Right lobe of liver (tissue), 6 donors: ENCODE data around the gene ATOH8. TPM values are rescaled to one million over a fixed set of nuclear protein-coding genes. Genes with fewer than 3 reads are reported as not detected.

Experiments
- ATAC-seq, 4 donors: fragments of 200-7000 bp; cut with Tn5 transposase; one replicate each; pipeline ENCODE4 v1.9.1; 2020; ENCODE audit warnings: mild to moderate bottlenecking in 4 of 4, moderate library complexity in 4 of 4
- DNase-seq, 3 donors: peaks; one replicate each; pipeline ENCODE4 v3.0.0-alpha.2; 2020
- H3K27ac ChIP-seq, 3 donors: fragments of 200-600 bp; one replicate each; pipeline ENCODE4 v1.8.0; 2022
- H3K27me3 ChIP-seq, 2 donors: fragments of 200-600 bp; one replicate each; pipeline ENCODE4 v1.8.0; 2022
- H3K36me3 ChIP-seq, 4 donors: fragments of 200-600 bp; sonication (generic) in 1 of 4; one replicate each; pipeline versions ENCODE4 v1.5.1 to v1.8.0; 2017 to 2022; ENCODE audit warnings: control low read depth in 1 of 4
- H3K4me1 ChIP-seq, 4 donors: fragments of 200-600 bp; sonication (generic) in 1 of 4; one replicate each; pipeline versions ENCODE4 v1.5.1 to v1.8.0; 2017 to 2022; ENCODE audit warnings: control low read depth in 1 of 4
- H3K4me3 ChIP-seq, 3 donors: fragments of 200-600 bp; one replicate each; pipeline ENCODE4 v1.8.0; 2022
- H3K9me3 ChIP-seq, 4 donors: fragments of 200-600 bp; sonication (generic) in 1 of 4; one replicate each; pipeline versions ENCODE4 v1.5.1 to v1.8.0; 2017 to 2022; ENCODE audit warnings: control low read depth in 1 of 4
- CTCF ChIP-seq, 4 donors: fragments of 200-600 bp in 3 of 4; fragments of 450-650 bp in 1 of 4; IDR thresholded peaks; one replicate each; pipeline versions ENCODE4 v1.5.1 to v1.8.0; 2016 to 2022; ENCODE audit warnings: antibody characterized with exemption in 4 of 4, mild to moderate bottlenecking in 2 of 4
- POLR2A ChIP-seq: fragments of 450-650 bp; IDR thresholded peaks from one replicate; pipeline ENCODE4 v1.6.1; 2017; ENCODE audit warnings: antibody characterized with exemption, mild to moderate bottlenecking
- WGBS: methylation state at CpG from one replicate; pipeline ENCODE4 v1.1.6; 2018; ENCODE audit warnings: low coverage, low lambda C conversion rate; ENCODE audit not compliant: insufficient coverage; ENCODE audit errors: missing lambda C conversion rate; 5-methylcytosine and 5-hydroxymethylcytosine counted together
- intact Hi-C, 2 donors: fragments of 100-400 bp; cut with DNase I; formaldehyde crosslinking; loops; one replicate each; pipeline versions ENCODE4 v1.11.2 to v1.14.1; 2022
- total RNA-seq, 6 experiments: library from RNA; depleted of rRNA in 2 of 6; stranded (reverse); fragments of >200 nt in 2 of 6; fragmentation: NEBNext Ultra II Directional in 3 of 6; extraction: Animal tissue kit (Norgen Biotek cat#: 25700) in 3 of 6; gene quantifications; one replicate each; pipeline versions ENCODE4 v1.1.0 to v1.2.4, GENCODE V29; 2016 to 2023
- donor health status: DM: no; HTN: yes; CAD: no.
- donor health status: DM: no; HTN: no; CAD: no.
- donor health status: DM: no; HTN: no; CAD: no.
- donor health status: DM: no; HTN: yes; CAD: no.
- donor health status: DM: no; HTN: yes; CAD: no.

ATOH8 gene
- total RNA-seq, 6 experiments from 2014 or later = 5.3 to 78.0 (median 46.2) TPM

DNA sequence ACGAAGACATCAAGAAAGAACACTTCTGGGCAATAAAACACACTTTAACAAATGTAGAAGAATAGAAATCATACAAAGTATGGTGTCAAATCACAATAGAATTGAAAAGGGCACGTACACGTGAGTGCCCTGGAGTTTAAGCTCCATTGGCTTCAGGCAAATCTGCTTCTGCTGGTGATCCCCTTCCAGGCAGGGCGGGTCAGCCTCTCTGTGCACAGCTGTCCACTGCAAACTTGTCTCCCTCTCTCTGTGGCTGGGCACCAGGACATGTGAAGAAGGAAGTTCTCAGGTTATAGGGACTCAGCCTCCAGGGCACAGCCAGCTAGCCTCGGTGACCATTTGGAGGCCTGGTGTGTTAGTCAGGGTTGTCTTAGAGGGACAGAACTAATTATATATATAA, 69.0 kb downstream of the ATOH8 start:
- H3K36me3 ChIP-seq = no peaks in the 10 kb centered on the region
- no peak for ATAC-seq
- no peak overlapping the region for H3K27ac ChIP-seq
- H3K4me1 ChIP-seq = no peaks in the 10 kb centered on the region
- H3K9me3 ChIP-seq = no peaks in the 10 kb centered on the region
- no peak for DNase-seq
- H3K27me3 ChIP-seq = no peaks in the 10 kb centered on the region
- 74% methylated on average over 5 of the region's 5 CpGs for WGBS
- H3K4me3 ChIP-seq = no peak overlapping the region
- intact Hi-C loops = no loop called here
- TF ChIP-seq CTCF (IDR thresholded peaks at IDR 0.05) (no peak), POLR2A (no peak)

DNA sequence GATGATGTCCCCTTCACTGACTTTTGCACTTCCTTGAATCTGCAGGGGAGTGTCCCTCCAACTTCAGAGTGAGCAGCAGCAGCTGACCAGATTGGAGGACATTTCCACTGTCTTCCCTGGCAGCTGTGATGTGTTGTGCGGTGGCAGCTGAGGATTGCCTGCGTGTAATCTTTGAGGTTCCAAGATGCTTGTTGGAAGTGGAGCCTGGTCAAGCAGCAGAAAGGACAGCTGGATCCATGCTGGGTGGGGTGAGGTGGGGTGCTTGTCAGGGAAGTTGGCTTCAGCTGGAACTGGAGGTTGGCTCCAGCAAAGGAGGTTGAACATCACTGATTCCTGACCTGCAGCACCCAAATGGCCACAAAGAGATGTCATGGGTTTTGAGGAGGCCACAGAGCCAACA, 70.2 kb downstream of the ATOH8 start:
- intact Hi-C loops = no loop called here
- no peak for TF ChIP-seq POLR2A
- TF ChIP-seq CTCF (IDR thresholded peaks at IDR 0.05) = no peak

GRCh38 chr2:85826990-85827878, 73.4 kb downstream of the ATOH8 start:
- DNase-seq = peak; percentile 74 to 79 (median 78)
- TF ChIP-seq POLR2A = no peak
- peak; percentile 91 to 92 (median 92) for TF ChIP-seq CTCF (IDR thresholded peaks at IDR 0.05)
- Histone ChIP-seq H3K27me3 (no peaks in the 10 kb centered on the region), H3K4me1 (no peaks in the 10 kb centered on the region), H3K9me3 (no peaks in the 10 kb centered on the region), H3K36me3 (no peaks in the 10 kb centered on the region), H3K27ac (no peak overlapping the region), H3K4me3 (no peak overlapping the region)
- 30% methylated on average over 12 of the region's 20 CpGs for WGBS
- ATAC-seq = peak; percentile 96 to 99 (median 98)
- intact Hi-C loops = loop anchor here in 1 of 2 donors (5.0 kb wide), 1 partner anchor 255 kb away; no protein-coding TSS in a partner anchor

More for the DNA sequence above, 70.2 kb downstream of the ATOH8 start:
- H3K27ac ChIP-seq = no peak overlapping the region
- H3K36me3 ChIP-seq = no peaks in the 10 kb centered on the region
- H3K4me1 ChIP-seq = no peaks in the 10 kb centered on the region
- H3K9me3 ChIP-seq = no peaks in the 10 kb centered on the region
- no peak for DNase-seq
- H3K27me3 ChIP-seq = no peaks in the 10 kb centered on the region
- no peak for ATAC-seq
- 50% methylated on average over 2 of the region's 2 CpGs for WGBS
- H3K4me3 ChIP-seq = no peak overlapping the region

DNA sequence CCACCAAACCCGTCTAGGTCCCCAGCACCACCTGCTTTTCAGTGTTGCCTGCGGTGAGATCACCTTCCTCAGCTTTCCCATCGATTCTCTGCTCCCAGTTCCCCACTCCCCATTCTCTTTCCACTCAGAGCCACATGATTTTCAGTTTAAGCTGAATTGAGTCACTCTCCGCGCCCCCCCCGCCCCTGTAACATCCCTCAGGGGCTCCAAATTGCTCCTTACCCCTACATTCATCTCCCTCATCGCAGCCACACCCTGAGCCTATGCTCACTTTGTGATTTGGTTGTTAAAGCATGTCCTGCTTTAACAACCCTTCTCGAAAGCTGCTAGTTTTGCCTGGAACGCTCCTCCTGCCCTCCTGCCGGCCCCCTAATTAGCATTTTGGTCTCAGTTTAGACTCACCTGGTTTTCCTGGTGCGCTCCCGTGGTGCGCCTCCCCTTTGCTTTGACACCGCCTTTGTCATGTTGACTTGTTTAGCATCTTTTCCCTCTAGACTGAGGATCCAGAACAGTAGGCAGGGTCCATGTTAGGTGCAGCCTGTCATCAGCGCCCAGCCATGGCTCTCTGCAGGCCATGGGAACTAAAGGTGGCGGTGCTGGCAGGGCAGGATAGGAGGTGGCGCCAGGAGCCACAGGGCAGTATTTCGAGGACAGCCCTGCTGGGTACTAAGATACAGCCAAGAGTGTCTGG, 74.2 kb downstream of the ATOH8 start:
- WGBS = 66% methylated on average over 13 of the region's 18 CpGs
- no peaks in the 10 kb centered on the region for H3K27me3 ChIP-seq
- H3K4me1 ChIP-seq = no peaks in the 10 kb centered on the region
- intact Hi-C loops = loop anchor here in 1 of 2 donors (5.0 kb wide), 1 partner anchor 254 kb away; no protein-coding TSS in a partner anchor
- no peak for TF ChIP-seq POLR2A
- no peak for TF ChIP-seq CTCF (IDR thresholded peaks at IDR 0.05)
- DNase-seq = no peak
- H3K27ac ChIP-seq = no peak overlapping the region
- H3K4me3 ChIP-seq = no peak overlapping the region
- H3K36me3 ChIP-seq = no peaks in the 10 kb centered on the region
- no peaks in the 10 kb centered on the region for H3K9me3 ChIP-seq
- ATAC-seq = no peak
